ENCODE measurements around the gene DIPK2A. TPM values are rescaled to one million over a fixed set of nuclear protein-coding genes. Genes with fewer than 3 reads are reported as not detected.

DIPK2A gene
- polyA plus RNA-seq, 1 donor from 2014 or later, result 9.7 TPM

DNA sequence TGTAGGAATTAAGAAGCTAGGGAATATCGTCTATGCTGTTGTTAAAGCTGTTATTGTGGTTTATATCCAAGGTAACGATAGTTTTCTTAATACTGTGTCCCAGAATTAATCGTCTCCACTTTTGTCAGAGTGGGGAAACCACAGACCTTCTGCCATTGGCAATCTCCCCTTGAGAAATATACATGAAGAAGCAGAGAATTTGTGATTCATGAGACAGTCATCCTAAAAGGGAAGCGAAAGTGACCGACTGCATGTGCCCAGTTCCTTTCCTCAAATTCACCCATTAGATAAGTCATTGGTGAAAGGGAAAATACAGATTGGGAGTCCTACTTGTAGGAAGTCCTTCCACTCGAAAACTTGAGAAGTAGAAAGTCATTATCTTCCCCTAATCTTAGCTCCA is 26.6 kb downstream of the DIPK2A start:
- TF ChIP-seq EP300 (conservative IDR thresholded peaks at IDR 0.05; ENCODE audit: poor library complexity, severe bottlenecking) (no peak), REST (IDR thresholded peaks at IDR 0.05; ENCODE audit: borderline replicate concordance) (no peak), POLR2AphosphoS5 (IDR thresholded peaks at IDR 0.05) (no peak), RAD21 (conservative IDR thresholded peaks at IDR 0.05) (no peak), MXI1 (conservative IDR thresholded peaks at IDR 0.05; ENCODE audit: poor library complexity, severe bottlenecking) (no peak), TAF1 (IDR thresholded peaks at IDR 0.05; ENCODE audit: low read depth) (no peak), SMC3 (conservative IDR thresholded peaks at IDR 0.05; ENCODE audit: poor library complexity) (no peak), EZH2 (IDR thresholded peaks at IDR 0.05; ENCODE audit: borderline replicate concordance, insufficient read depth, low read length, poor library complexity, severe bottlenecking) (no peak)
- TF ChIP-seq, protein P1, sequence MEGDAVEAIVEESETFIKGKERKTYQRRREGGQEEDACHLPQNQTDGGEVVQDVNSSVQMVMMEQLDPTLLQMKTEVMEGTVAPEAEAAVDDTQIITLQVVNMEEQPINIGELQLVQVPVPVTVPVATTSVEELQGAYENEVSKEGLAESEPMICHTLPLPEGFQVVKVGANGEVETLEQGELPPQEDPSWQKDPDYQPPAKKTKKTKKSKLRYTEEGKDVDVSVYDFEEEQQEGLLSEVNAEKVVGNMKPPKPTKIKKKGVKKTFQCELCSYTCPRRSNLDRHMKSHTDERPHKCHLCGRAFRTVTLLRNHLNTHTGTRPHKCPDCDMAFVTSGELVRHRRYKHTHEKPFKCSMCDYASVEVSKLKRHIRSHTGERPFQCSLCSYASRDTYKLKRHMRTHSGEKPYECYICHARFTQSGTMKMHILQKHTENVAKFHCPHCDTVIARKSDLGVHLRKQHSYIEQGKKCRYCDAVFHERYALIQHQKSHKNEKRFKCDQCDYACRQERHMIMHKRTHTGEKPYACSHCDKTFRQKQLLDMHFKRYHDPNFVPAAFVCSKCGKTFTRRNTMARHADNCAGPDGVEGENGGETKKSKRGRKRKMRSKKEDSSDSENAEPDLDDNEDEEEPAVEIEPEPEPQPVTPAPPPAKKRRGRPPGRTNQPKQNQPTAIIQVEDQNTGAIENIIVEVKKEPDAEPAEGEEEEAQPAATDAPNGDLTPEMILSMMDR (IDR thresholded peaks at IDR 0.05; ENCODE audit: poor library complexity, severe bottlenecking), result no peak
- no peak overlapping the region for H3K4me3 ChIP-seq (ENCODE audit: low read length)
- H3K27me3 ChIP-seq (ENCODE audit: insufficient read depth, low read depth, low read length), result no peaks in the 10 kb centered on the region
- H3K79me2 ChIP-seq (replicated peaks; ENCODE audit: insufficient read depth, low read length), result no peaks in the 10 kb centered on the region
- H3K27ac ChIP-seq (ENCODE audit: low read length), result no peak overlapping the region
- H4K20me1 ChIP-seq (ENCODE audit: insufficient read depth), result no peaks in the 10 kb centered on the region
- H2AFZ ChIP-seq (ENCODE audit: low read depth, low read length), result no peak overlapping the region
- H3K36me3 ChIP-seq (ENCODE audit: insufficient read depth, low read length), result no peaks in the 10 kb centered on the region
- no peak overlapping the region for H3K9ac ChIP-seq (ENCODE audit: low read length)
- H3K9me3 ChIP-seq (ENCODE audit: low read length), result no peaks in the 10 kb centered on the region
- no peaks in the 10 kb centered on the region for H3F3A ChIP-seq (ENCODE audit: insufficient read depth, low read length, poor library complexity, severe bottlenecking)
- no peaks in the 10 kb centered on the region for H3K9me2 ChIP-seq (ENCODE audit: insufficient read depth, low read length)
- no peak overlapping the region for H3K4me2 ChIP-seq (ENCODE audit: low read length)

DNA sequence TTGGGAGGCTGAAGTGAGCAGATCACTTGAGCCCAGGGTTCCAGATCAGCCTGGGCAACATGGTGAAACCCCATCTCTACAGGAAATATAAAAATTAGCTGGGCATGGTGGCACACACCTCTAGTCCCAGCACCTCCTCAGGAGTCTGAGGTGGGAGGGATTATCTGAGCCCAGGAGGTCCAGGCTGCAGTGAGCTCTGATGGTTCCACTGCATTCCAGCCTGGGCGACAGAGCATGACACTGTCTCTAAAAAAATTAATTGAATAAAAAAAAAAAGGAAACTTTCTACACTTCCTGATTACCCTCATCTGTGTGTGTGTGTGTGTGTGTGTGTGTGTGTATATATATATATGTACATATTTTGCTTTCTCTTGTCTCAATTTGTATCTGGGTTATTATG is 31.4 kb downstream of the DIPK2A start:
- Histone ChIP-seq H3K27me3 (ENCODE audit: insufficient read depth, low read depth, low read length) (no peaks in the 10 kb centered on the region), H3K4me3 (ENCODE audit: low read length) (no peak overlapping the region), H3K9me2 (ENCODE audit: insufficient read depth, low read length) (no peaks in the 10 kb centered on the region), H3K79me2 (replicated peaks; ENCODE audit: insufficient read depth, low read length) (no peaks in the 10 kb centered on the region), H3K36me3 (ENCODE audit: insufficient read depth, low read length) (no peaks in the 10 kb centered on the region), H3K27ac (ENCODE audit: low read length) (no peak overlapping the region), H3K4me2 (ENCODE audit: low read length) (no peak overlapping the region), H3K9ac (ENCODE audit: low read length) (no peak overlapping the region), H3K9me3 (ENCODE audit: low read length) (no peaks in the 10 kb centered on the region), H3F3A (ENCODE audit: insufficient read depth, low read length, poor library complexity, severe bottlenecking) (no peaks in the 10 kb centered on the region), H2AFZ (ENCODE audit: low read depth, low read length) (no peak overlapping the region), H4K20me1 (ENCODE audit: insufficient read depth) (no peaks in the 10 kb centered on the region)
- TF ChIP-seq SMC3 (conservative IDR thresholded peaks at IDR 0.05; ENCODE audit: poor library complexity) (no peak), EP300 (conservative IDR thresholded peaks at IDR 0.05; ENCODE audit: poor library complexity, severe bottlenecking) (no peak), EZH2 (IDR thresholded peaks at IDR 0.05; ENCODE audit: borderline replicate concordance, insufficient read depth, low read length, poor library complexity, severe bottlenecking) (no peak)
- TF ChIP-seq, protein P1 (IDR thresholded peaks at IDR 0.05; ENCODE audit: poor library complexity, severe bottlenecking), result no peak

Measured in neural cell (in vitro differentiated cells).